Hepatic stellate cell (primary cell): ENCODE data around the gene PTPN13.
A peak's percentile ranks its signal among the peaks of the same experiment; 100 is the strongest.
"Not testable (repeated sequence)": the region's sequence is repeated elsewhere in the genome, so short reads cannot be mapped to it uniquely, and the experiment has no call there.

Experiments used
- DNase-seq: peaks from one replicate; pipeline ENCODE4 v3.0.0; 2011; ENCODE audit warnings: low spot score

PTPN13 gene

GRCh38 chr4:86641516-86642090 is 47.5 kb downstream of the PTPN13 start:
- DNase-seq, result no peak

DNA sequence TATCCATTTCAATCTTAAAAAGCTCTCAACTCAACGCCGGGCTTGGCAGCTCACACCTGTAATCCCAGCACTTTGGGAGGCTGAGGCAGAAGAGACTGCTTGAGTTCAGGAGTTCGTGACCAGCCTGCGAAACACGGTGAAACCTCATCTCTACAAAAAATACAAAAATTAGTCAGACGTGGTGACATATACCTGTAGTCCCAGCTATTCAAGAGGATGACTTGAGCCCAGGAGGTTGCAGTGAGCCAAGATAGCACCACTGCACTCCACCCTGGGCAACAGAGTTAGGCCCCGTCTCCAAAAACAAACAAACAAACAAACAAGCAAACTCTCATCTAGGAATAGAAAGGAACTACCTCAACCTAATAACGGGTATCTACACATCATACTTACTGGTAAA is 50.8 kb downstream of the PTPN13 start:
- no peak for DNase-seq

- no peak for DNase-seq
Measured at GRCh38 chr4:86652332-86652932, 58.3 kb downstream of the PTPN13 start.

- no peak for DNase-seq
Measured at GRCh38 chr4:86653237-86653865, 59.2 kb downstream of the PTPN13 start.

- DNase-seq, result not testable (repeated sequence)
Measured at GRCh38 chr4:86656781-86657180, 62.7 kb downstream of the PTPN13 start.

DNA sequence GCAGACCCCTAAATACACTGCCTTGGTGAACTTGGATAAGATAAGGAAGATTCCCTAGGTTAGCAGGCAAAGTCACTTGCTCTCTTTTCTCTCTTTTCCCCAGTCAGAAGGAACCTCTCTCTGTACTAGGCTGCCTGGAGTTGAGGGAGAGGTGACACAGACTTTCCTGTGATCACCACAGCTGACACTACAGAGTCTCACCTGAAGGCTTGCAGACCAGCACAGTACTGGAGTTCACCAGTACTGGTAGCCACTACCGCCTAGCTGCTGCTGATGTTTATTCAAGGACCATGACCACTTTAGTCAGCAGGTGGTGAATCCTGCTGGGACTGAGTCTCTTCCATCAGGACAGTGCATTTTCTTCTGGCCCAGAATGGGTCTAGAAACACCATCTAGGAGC is 63.3 kb downstream of the PTPN13 start:
- no peak for DNase-seq

- no peak for DNase-seq
Measured at GRCh38 chr4:86657910-86658309, 63.8 kb downstream of the PTPN13 start.

GRCh38 chr4:86660401-86660800 is 66.3 kb downstream of the PTPN13 start:
- no peak for DNase-seq

DNA sequence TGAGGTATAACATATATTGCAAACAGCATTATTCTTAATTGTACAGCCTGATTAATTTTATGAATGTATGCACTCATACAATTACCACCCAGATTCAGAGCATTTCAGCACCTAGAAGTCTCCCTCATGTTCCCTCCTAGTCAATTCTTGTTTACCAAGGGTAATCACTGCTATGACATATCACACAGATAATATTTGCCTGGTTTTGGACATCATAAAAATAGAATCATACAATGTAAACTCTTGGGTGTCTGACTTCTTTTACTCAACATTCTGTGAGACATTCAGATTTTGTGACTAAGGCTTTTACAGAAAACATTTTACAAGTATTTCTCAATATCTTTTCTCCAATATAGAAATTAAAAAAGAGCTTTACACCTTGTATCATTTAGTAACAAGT is 66.9 kb downstream of the PTPN13 start:
- DNase-seq, result no peak

- DNase-seq, result no peak
Measured at GRCh38 chr4:86661418-86661817, 67.3 kb downstream of the PTPN13 start.

GRCh38 chr4:86664959-86665358 is 70.8 kb downstream of the PTPN13 start:
- peak; percentile 9 for DNase-seq

GRCh38 chr4:86670298-86670697 is 76.2 kb downstream of the PTPN13 start:
- DNase-seq, result no peak

DNA sequence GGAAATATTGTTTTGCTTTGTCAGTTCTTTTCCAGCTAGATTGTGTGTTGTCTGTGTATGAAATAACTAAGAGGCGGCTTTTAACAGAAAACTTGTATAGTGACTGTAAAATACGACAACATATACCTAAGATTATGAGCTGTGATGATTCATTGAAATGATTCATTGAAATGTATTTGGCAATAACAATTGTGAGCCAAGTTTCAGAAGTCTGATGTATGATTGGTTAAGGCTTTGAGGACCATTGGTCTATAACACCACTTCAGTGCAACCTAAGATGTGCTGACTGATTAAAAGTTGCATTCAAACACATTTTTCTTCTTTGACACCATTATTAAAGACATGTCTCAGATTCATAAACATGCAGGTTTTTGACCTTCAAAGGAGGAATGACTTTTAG is 76.6 kb downstream of the PTPN13 start:
- peak; percentile 4 for DNase-seq

GRCh38 chr4:86675548-86675947 is 81.4 kb downstream of the PTPN13 start:
- DNase-seq, result no peak

GRCh38 chr4:86678796-86679195 is 84.7 kb downstream of the PTPN13 start:
- DNase-seq, result no peak

GRCh38 chr4:86679441-86679840 is 85.3 kb downstream of the PTPN13 start:
- DNase-seq, result no peak

DNA sequence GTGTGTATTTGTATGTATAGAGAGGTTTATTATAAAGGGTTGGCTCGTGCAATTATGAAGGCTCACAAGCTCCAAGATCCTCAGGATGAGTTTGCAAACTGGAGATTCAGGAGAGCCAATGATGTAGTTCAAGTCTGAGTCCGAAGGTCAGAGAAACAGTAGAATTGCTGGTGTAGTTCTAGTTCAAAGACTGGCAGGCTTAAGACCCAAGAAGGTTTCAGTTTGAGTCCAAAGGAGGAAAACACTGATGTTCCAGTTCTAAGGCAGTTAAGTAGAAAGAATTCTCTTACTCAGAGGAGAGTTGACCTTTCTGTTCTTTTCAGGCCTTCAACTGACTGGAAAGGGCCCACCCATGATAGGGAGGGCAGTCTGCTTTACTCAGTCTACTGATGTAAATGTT is 89.1 kb downstream of the PTPN13 start:
- no peak for DNase-seq

GRCh38 chr4:86683983-86684382 is 89.9 kb downstream of the PTPN13 start:
- DNase-seq, result no peak

DNA sequence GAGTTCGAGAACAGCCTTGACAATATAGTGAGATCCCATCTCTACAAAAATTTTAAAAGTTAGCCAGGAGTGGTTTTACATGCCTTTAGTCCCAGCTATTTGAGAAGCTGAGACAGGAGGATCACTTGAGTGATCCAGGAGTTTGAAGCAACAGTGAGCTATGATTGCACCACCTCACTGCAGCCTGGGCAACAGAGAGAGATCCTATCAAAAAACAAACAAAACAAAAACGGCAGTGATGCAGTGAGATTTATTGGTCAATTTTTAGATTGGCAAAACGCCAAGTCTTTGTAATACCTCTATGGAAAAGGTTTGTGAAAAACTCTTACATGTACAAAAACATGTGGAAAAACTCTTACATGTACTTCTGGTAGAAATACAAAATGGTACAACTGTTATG is 91.3 kb downstream of the PTPN13 start:
- DNase-seq, result no peak

- DNase-seq, result no peak
Measured at GRCh38 chr4:86686741-86687140, 92.6 kb downstream of the PTPN13 start.

DNA sequence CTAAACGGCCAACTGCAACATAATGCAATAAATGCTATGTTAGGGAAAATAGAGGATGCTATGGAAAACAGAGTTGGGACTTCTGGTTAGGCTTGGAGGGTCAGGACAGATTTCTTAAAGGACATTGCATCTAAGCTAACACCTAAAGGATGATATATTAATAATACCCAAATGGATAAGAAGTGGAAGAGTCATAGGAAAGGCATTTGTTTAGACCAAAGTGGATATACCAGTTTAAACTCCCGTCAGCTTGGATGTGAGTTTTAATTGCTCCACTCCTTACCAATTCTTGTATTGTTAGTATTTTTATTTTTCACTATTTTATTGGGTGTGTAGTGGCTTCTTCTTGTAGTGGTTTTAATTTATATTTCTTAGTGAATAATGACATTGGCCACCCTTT is 93.9 kb downstream of the PTPN13 start:
- DNase-seq, result no peak

DNA sequence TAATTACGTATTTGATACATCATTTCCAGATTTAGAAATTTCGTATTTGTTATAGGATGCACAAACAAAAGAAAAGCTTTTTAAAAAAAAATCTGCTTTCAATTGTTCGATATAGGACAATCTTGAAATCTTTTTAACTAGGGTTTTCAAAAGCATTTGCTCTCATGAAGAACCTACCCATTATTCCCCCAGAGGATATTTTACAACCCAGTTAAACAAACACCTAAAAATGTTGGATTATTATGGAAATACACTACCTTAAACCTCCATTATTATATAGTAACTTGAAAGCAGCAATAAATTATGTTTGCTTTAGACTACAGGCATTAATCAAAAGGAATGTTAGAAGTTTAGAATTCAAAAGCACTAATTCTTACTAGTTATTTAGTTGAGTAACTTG is 110.5 kb downstream of the PTPN13 start:
- DNase-seq, result no peak

DNA sequence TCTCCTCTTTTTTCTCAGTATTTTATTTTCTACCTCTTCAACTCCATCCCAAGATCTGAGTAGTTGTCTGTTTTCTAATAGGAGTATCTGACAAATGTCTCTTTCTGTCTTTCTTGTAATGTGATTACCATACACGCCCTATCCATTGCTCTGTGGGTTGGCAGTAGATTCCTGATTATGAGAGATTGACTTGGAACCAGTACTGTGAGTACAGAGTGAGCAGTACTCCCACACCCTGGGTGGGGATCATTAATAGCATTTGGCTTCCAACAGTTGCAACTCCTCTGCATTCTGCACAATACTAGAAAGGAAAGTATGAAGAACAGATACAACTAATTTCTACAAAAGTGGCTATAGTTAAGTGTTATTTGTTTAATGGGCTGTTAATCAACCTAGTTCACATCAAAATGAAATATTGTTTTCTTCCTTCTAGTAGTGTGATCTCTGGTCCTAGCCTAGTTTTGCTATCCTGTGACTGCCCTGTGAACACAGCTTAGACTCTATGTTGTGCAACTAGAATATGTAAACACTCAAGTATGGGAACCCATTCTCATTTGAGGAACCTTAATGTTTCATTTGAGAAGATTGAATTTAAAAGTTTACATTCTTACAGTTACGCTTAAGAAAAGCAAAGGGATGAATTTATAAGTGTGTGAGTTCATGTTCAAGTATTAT is 112.9 kb downstream of the PTPN13 start:
- no peak for DNase-seq
